ENCODE data around the gene GPR156.

Gene GPR156

DNA sequence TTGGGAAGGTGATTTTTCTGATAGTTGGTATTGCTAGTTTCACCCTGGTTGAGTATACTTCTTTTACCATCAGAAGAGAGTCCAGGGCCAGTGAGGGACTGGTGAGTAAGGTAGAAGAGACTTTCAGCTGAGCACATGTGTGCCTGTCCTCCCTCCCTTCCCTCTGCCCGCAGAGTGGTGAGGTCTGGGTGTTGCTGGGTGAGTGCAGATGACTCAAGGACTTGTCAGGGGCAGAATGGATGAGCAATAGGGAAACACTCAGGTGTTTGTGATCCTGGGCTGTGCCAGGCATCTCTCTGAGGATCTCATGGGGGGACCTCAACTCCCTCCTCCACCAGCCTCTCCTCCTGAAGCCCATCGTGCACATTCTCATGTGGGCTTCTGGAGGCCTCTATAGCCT, 114.8 kb downstream of the GPR156 start:
- TF ChIP-seq, protein P1, sequence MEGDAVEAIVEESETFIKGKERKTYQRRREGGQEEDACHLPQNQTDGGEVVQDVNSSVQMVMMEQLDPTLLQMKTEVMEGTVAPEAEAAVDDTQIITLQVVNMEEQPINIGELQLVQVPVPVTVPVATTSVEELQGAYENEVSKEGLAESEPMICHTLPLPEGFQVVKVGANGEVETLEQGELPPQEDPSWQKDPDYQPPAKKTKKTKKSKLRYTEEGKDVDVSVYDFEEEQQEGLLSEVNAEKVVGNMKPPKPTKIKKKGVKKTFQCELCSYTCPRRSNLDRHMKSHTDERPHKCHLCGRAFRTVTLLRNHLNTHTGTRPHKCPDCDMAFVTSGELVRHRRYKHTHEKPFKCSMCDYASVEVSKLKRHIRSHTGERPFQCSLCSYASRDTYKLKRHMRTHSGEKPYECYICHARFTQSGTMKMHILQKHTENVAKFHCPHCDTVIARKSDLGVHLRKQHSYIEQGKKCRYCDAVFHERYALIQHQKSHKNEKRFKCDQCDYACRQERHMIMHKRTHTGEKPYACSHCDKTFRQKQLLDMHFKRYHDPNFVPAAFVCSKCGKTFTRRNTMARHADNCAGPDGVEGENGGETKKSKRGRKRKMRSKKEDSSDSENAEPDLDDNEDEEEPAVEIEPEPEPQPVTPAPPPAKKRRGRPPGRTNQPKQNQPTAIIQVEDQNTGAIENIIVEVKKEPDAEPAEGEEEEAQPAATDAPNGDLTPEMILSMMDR (IDR thresholded peaks at IDR 0.05; ENCODE audit: low read depth, low read length), result no peak
- no peaks in the 10 kb centered on the region for H3K27me3 ChIP-seq
- H3K36me3 ChIP-seq, result no peaks in the 10 kb centered on the region
- no peak overlapping the region for H3K4me3 ChIP-seq (ENCODE audit: low read depth, low read length)
- no peak for DNase-seq
- no peaks in the 10 kb centered on the region for H3K4me1 ChIP-seq
- no peaks in the 10 kb centered on the region for H3K9me3 ChIP-seq

DNA sequence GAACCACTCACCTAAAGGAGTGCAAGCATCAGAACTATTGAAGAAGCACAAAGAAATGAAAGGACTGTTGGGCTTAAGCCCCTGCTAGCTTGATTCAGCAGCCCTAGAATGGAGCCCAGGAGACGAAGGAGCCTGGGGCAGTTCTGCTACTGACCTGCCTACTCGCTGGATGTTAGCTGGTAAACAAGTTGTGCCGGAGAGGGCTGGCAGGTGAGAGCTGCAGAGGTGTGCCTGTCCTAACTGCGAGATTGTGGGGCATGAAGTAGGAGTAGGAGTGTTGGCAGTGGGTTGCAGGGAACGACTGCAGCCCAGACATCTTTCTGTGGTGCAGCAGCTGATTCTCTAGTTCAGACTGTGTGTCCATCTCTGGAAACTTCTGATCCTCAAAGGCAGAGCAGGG, 115.6 kb downstream of the GPR156 start:
- no peak for DNase-seq
- Histone ChIP-seq H3K9me3 (no peaks in the 10 kb centered on the region), H3K4me3 (ENCODE audit: low read depth, low read length) (no peak overlapping the region), H3K27me3 (no peaks in the 10 kb centered on the region), H3K4me1 (no peaks in the 10 kb centered on the region), H3K36me3 (no peaks in the 10 kb centered on the region)
- TF ChIP-seq, protein P1 (IDR thresholded peaks at IDR 0.05; ENCODE audit: low read depth, low read length), result no peak

DNA sequence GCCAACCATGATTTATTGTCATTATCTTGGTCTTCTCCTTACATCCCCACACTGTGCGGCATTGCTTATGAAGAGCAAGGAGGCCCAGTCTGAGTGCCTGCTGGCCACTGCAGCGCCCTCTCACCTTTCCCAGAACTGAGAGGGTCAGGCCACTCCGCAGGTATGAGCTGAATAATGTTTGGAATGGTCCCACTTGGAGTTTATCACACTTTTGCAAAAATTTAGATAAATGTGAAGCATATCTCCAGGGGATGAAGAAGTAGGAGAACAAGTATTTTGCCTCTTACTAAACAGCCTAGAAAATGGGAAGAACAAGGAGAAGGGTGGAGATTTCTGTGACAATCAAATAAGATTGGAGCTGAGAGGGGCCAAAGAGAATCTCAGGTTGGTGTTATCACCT, 116.4 kb downstream of the GPR156 start:
- Histone ChIP-seq H3K4me3 (ENCODE audit: low read depth, low read length) (no peak overlapping the region), H3K27me3 (no peaks in the 10 kb centered on the region), H3K4me1 (no peaks in the 10 kb centered on the region), H3K9me3 (no peaks in the 10 kb centered on the region), H3K36me3 (no peaks in the 10 kb centered on the region)
- TF ChIP-seq, protein P1 (IDR thresholded peaks at IDR 0.05; ENCODE audit: low read depth, low read length), result no peak
- DNase-seq, result no peak

- Histone ChIP-seq H3K27me3 (no peaks in the 10 kb centered on the region), H3K9me3 (no peaks in the 10 kb centered on the region), H3K4me1 (no peaks in the 10 kb centered on the region), H3K4me3 (ENCODE audit: low read depth, low read length) (no peak overlapping the region), H3K36me3 (no peaks in the 10 kb centered on the region)
- no peak for DNase-seq
- TF ChIP-seq, protein P1 (IDR thresholded peaks at IDR 0.05; ENCODE audit: low read depth, low read length), result no peak
These were observed 117.0 kb downstream of the GPR156 start for GRCh38 chr3:120168038-120168437.

DNA sequence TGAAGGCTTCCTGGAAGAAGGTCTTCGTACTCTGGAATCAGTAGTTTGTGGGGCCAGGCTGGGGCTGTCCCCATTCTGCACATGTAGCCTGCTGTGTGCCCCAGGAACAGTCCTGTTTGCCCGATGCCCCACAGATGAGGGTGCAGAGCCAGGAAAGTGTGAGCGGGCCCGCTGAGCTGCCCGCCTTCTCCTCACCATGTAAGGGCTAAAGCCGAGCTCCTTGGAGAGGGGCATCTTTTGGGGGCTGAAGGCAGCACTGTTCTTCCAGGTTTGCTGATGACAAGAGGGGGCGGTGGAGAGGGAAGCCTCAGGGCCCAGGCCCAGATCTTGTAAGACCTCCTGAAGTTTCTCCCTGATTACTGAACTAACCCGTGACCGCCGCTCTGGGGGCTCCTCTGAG, 117.5 kb downstream of the GPR156 start:
- H3K36me3 ChIP-seq, result no peaks in the 10 kb centered on the region
- no peak for DNase-seq
- no peaks in the 10 kb centered on the region for H3K9me3 ChIP-seq
- H3K4me1 ChIP-seq, result no peaks in the 10 kb centered on the region
- H3K4me3 ChIP-seq (ENCODE audit: low read depth, low read length), result no peak overlapping the region
- TF ChIP-seq, protein P1 (IDR thresholded peaks at IDR 0.05; ENCODE audit: low read depth, low read length), result no peak
- no peaks in the 10 kb centered on the region for H3K27me3 ChIP-seq

DNA sequence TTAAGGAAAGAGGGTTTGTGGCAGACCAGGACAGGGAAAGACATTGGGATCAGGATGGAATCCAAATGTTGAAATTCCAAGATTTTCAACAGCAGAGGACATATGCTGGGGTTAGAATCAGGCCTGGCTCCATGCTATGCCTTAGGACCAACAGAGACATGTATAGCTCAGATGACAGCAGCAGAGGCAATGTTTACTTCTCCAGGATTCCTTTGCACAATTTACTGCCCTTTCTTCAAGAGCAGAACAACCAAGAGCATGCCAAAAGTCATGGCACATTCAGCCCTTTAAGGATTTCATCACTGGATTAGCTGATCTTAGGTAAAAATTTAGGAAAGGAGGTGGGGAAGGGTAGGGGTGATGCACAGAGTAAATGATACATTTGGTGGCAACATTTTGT, 121.2 kb downstream of the GPR156 start:
- no peak for DNase-seq
- TF ChIP-seq, protein P1 (IDR thresholded peaks at IDR 0.05; ENCODE audit: low read depth, low read length), result no peak
- no peaks in the 10 kb centered on the region for H3K9me3 ChIP-seq
- H3K36me3 ChIP-seq, result no peaks in the 10 kb centered on the region
- H3K4me1 ChIP-seq, result no peaks in the 10 kb centered on the region
- H3K27me3 ChIP-seq, result no peaks in the 10 kb centered on the region
- H3K4me3 ChIP-seq (ENCODE audit: low read depth, low read length), result no peak overlapping the region

Measured in BE2C (cell line).